SK-N-SH treated with all-trans-retinoic acid at 6 μM for 48 hours (cell line): ENCODE results near the gene GOSR2.

Source experiments
- ATAC-seq: fragments of 200-7000 bp; cut with Tn5 transposase; 3 replicates; pipeline ENCODE4 v1.9.1; 2020; ENCODE audit warnings: mild to moderate bottlenecking, moderate library complexity
- ARNTL ChIP-seq: fragments of 450-650 bp; formaldehyde crosslinking; IDR thresholded peaks from 2 replicates; pipeline ENCODE4 v1.5.0; 2020; ENCODE audit warnings: low read depth, mild to moderate bottlenecking, moderate library complexity, borderline replicate concordance
- BACH2 ChIP-seq: fragments of 250-450 bp; sonication (Bioruptor Pico); IDR thresholded peaks from 2 replicates; pipeline ENCODE4 v1.9.0; 2021; ENCODE audit warnings: mild to moderate bottlenecking, borderline replicate concordance
- CSDC2 ChIP-seq: fragments of 250-450 bp; sonication (Bioruptor Pico); IDR thresholded peaks from 2 replicates; pipeline ENCODE4 v1.5.0; 2020; ENCODE audit warnings: mild to moderate bottlenecking, moderate library complexity
- GLIS3 ChIP-seq: fragments of 250-450 bp; sonication (Bioruptor Pico); IDR thresholded peaks from 2 replicates; pipeline ENCODE4 v1.5.0; 2020; ENCODE audit warnings: mild to moderate bottlenecking, moderate library complexity
- ISL1 ChIP-seq: fragments of 250-450 bp; sonication (Bioruptor Pico); IDR thresholded peaks from 2 replicates; pipeline ENCODE4 v2.1.2; 2022; ENCODE audit warnings: mild to moderate bottlenecking, moderate library complexity
- OSR1 ChIP-seq: fragments of 250-450 bp; sonication (Bioruptor Pico); IDR thresholded peaks from 2 replicates; pipeline ENCODE4 v1.8.0; 2022; ENCODE audit warnings: moderate library complexity, mild to moderate bottlenecking, inconsistent platforms
- PPARA ChIP-seq: fragments of 250-450 bp; sonication (Bioruptor Pico); IDR thresholded peaks from 2 replicates; pipeline ENCODE4 v1.5.0; 2020; ENCODE audit warnings: mild to moderate bottlenecking, borderline replicate concordance
- RARB ChIP-seq: fragments of 250-450 bp; sonication (Bioruptor Pico); IDR thresholded peaks from 2 replicates; pipeline ENCODE4 v1.8.0; 2021; ENCODE audit warnings: mild to moderate bottlenecking, moderate library complexity
- SNAI2 ChIP-seq: fragments of 250-450 bp; sonication (Bioruptor Pico); IDR thresholded peaks from 2 replicates; pipeline ENCODE4 v1.5.0; 2020; ENCODE audit warnings: mild to moderate bottlenecking, moderate library complexity
- TCF4 ChIP-seq: fragments of 250-450 bp; sonication (Bioruptor Pico); IDR thresholded peaks from 2 replicates; pipeline ENCODE4 v1.8.0; 2021; ENCODE audit warnings: mild to moderate bottlenecking, moderate library complexity, borderline replicate concordance
- TOX ChIP-seq: fragments of 250-450 bp; sonication (Bioruptor Pico); IDR thresholded peaks from 2 replicates; pipeline ENCODE4 v1.8.0; 2021; ENCODE audit warnings: mild to moderate bottlenecking, moderate library complexity, borderline replicate concordance
- ZC3H10 ChIP-seq: fragments of 250-450 bp; sonication (Bioruptor Pico); IDR thresholded peaks from 2 replicates; pipeline ENCODE4 v1.5.1; 2021; ENCODE audit warnings: mild to moderate bottlenecking, moderate library complexity
- ZFP3 ChIP-seq: fragments of 250-450 bp; sonication (Bioruptor Pico); IDR thresholded peaks from 2 replicates; pipeline ENCODE4 v1.5.0; 2020; ENCODE audit warnings: mild to moderate bottlenecking, moderate library complexity
- ZFP30 ChIP-seq: fragments of 450-650 bp; formaldehyde crosslinking; IDR thresholded peaks from 2 replicates; pipeline ENCODE4 v1.5.0; 2022; ENCODE audit warnings: mild to moderate bottlenecking, moderate library complexity
- ZNF565 ChIP-seq: fragments of 450-650 bp; formaldehyde crosslinking; conservative IDR thresholded peaks from 2 replicates; pipeline ENCODE4 v1.5.0; 2020; ENCODE audit warnings: low read depth, mild to moderate bottlenecking, moderate library complexity
- ZNF70 ChIP-seq: fragments of 450-650 bp; formaldehyde crosslinking; IDR thresholded peaks from 2 replicates; pipeline ENCODE4 v1.5.0; 2020; ENCODE audit warnings: mild to moderate bottlenecking, moderate library complexity
- ZNF8 ChIP-seq: fragments of 450-650 bp; formaldehyde crosslinking; IDR thresholded peaks from 2 replicates; pipeline ENCODE4 v1.5.0; 2020; ENCODE audit warnings: mild to moderate bottlenecking, moderate library complexity
- TF ChIP-seq, protein P1 (sequence below): fragments of 250-450 bp; sonication (Bioruptor Pico); IDR thresholded peaks from 2 replicates; pipeline ENCODE4 v1.5.1; 2020; ENCODE audit warnings: low read depth, mild to moderate bottlenecking, moderate library complexity
- TF ChIP-seq, protein P2 (sequence below): fragments of 250-450 bp; sonication (Bioruptor Pico); IDR thresholded peaks from 2 replicates; pipeline ENCODE4 v1.8.0; 2021; ENCODE audit warnings: low read depth, mild to moderate bottlenecking, moderate library complexity, borderline replicate concordance
- TF ChIP-seq, protein P3 (sequence below): fragments of 250-450 bp; sonication (Bioruptor Pico); IDR thresholded peaks from 2 replicates; pipeline ENCODE4 v1.5.0; 2020; ENCODE audit warnings: mild to moderate bottlenecking, moderate library complexity
- TF ChIP-seq, protein P4 (sequence below): fragments of 250-450 bp; sonication (Bioruptor Pico); IDR thresholded peaks from 2 replicates; pipeline ENCODE4 v1.5.1; 2021; ENCODE audit warnings: mild to moderate bottlenecking, moderate library complexity

Gene GOSR2

DNA sequence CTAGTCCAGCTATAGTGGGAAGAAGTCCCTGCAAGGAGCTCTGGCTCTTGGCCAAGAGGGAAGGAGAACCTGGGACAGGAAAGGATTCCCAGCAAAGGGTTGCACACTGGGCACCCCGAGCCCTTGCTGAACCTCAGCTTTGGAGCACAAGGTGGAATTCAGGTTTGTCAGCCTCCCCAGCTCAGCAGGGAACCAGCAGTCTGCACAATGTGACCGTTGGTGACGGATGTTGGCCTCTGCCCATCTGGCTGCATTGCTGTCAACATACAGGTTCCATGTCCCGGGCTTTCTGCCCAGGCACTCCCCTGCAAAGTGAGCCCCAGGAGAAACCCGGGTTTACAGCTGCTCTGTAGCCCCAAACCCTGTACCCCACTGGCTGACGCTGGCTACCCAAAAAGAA, 49.4 kb downstream of the GOSR2 start (continued):
- TF ChIP-seq CSDC2 (CRISPR knock-in tag) = no peak
- no peak for TF ChIP-seq BACH2 (CRISPR knock-in tag)

DNA sequence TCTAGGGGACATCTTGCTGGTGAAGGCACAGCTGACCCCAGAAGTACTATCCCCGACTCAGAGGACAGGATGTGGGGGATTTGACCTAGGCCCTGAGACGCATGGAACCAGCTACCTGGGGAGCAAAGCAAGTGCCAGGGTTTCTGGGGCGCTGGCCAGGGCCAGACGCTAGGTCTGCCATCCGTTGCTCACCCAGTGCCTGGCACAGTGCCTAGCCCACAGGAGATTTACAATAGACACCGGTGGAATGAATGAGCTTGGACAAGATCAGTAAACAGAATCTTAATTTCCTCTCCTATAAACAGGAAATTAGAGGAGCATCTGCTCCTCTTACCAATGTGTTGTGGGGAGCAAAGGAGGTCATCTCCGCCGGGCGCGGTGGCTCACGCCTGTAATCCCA, 51.1 kb downstream of the GOSR2 start:
- TF ChIP-seq ZNF70 (CRISPR knock-in tag) = no peak
- TF ChIP-seq ZFP30 (CRISPR knock-in tag) = no peak
- no peak for TF ChIP-seq BACH2 (CRISPR knock-in tag)
- TF ChIP-seq OSR1 (CRISPR knock-in tag) = no peak
- TF ChIP-seq ZC3H10 (CRISPR knock-in tag) = no peak
- no peak for TF ChIP-seq TOX (CRISPR knock-in tag)
- TF ChIP-seq ARNTL = no peak
- TF ChIP-seq PPARA = no peak
- no peak for TF ChIP-seq ZFP3 (CRISPR knock-in tag)
- TF ChIP-seq SNAI2 (CRISPR knock-in tag) = no peak
- no peak for TF ChIP-seq ZNF565 (CRISPR knock-in tag)
- TF ChIP-seq, protein P1, sequence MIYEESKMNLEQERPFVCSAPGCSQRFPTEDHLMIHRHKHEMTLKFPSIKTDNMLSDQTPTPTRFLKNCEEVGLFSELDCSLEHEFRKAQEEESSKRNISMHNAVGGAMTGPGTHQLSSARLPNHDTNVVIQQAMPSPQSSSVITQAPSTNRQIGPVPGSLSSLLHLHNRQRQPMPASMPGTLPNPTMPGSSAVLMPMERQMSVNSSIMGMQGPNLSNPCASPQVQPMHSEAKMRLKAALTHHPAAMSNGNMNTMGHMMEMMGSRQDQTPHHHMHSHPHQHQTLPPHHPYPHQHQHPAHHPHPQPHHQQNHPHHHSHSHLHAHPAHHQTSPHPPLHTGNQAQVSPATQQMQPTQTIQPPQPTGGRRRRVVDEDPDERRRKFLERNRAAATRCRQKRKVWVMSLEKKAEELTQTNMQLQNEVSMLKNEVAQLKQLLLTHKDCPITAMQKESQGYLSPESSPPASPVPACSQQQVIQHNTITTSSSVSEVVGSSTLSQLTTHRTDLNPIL = no peak

DNA sequence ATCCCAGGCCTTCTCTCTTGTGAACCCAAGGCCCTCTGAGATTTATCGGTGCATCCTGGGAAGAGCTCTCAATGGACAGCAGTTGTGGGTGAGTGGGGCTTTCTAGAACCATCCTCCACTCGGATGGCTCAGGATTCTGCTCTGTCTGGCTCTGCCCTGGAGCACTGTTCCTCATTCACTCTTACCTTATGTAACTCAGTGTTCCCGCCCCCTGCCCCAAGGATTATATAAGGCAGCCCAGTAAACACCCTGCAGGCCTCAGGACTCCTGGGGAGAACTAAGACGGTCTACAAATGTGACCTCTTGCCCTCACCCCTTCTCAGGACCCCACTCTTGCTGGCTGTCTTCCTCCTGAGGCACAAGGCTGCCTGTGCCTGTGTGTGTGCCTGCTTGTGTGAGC, 52.3 kb downstream of the GOSR2 start:
- TF ChIP-seq CSDC2 (CRISPR knock-in tag) = no peak
- no peak for ATAC-seq

More for the DNA sequence above, 51.1 kb downstream of the GOSR2 start:
- ATAC-seq = no peak

DNA sequence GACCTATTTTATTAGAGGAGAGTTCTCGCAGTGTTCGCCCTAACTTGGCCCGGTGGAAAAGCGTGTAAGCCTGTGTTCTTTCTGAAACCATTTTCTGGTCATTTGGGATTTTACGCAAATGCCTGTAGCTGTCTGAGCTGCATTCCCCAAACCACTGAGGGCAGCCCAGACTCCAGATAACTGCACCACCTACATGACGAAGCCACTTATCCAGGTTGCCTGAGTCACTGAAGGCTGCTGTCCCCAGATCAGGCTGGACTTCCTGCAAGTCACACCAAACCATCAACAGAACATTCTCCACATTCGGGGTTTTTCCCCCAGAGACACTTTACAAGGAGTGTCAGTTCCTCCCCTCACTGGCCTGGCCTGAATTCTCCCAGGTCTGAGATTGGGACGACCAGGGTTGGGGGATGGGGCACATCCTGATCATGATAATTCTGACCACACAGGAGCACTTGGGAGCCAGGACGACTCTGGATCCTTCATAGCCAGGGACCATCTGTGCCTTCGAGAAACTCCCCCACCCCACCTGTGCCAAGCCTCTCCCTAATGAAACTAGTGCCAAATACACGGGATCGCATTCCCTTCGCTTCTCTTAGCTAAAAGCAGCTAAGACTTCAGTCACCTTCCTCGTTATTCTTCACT, 53.8 kb downstream of the GOSR2 start:
- ATAC-seq = no peak
- TF ChIP-seq ZC3H10 (CRISPR knock-in tag) = no peak
- no peak for TF ChIP-seq ZFP30 (CRISPR knock-in tag)
- TF ChIP-seq, protein P1 = no peak
- no peak for TF ChIP-seq PPARA
- TF ChIP-seq ISL1 (CRISPR knock-in tag) = no peak
- no peak for TF ChIP-seq GLIS3 (CRISPR knock-in tag)
- TF ChIP-seq, protein P2, sequence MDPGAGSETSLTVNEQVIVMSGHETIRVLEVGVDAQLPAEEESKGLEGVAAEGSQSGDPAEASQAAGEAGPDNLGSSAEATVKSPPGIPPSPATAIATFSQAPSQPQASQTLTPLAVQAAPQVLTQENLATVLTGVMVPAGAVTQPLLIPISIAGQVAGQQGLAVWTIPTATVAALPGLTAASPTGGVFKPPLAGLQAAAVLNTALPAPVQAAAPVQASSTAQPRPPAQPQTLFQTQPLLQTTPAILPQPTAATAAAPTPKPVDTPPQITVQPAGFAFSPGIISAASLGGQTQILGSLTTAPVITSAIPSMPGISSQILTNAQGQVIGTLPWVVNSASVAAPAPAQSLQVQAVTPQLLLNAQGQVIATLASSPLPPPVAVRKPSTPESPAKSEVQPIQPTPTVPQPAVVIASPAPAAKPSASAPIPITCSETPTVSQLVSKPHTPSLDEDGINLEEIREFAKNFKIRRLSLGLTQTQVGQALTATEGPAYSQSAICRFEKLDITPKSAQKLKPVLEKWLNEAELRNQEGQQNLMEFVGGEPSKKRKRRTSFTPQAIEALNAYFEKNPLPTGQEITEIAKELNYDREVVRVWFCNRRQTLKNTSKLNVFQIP (CRISPR knock-in tag) = no peak
- no peak for TF ChIP-seq ZFP3 (CRISPR knock-in tag)
- TF ChIP-seq OSR1 (CRISPR knock-in tag) = no peak
- no peak for TF ChIP-seq ZNF8 (CRISPR knock-in tag)
- TF ChIP-seq, protein P3, sequence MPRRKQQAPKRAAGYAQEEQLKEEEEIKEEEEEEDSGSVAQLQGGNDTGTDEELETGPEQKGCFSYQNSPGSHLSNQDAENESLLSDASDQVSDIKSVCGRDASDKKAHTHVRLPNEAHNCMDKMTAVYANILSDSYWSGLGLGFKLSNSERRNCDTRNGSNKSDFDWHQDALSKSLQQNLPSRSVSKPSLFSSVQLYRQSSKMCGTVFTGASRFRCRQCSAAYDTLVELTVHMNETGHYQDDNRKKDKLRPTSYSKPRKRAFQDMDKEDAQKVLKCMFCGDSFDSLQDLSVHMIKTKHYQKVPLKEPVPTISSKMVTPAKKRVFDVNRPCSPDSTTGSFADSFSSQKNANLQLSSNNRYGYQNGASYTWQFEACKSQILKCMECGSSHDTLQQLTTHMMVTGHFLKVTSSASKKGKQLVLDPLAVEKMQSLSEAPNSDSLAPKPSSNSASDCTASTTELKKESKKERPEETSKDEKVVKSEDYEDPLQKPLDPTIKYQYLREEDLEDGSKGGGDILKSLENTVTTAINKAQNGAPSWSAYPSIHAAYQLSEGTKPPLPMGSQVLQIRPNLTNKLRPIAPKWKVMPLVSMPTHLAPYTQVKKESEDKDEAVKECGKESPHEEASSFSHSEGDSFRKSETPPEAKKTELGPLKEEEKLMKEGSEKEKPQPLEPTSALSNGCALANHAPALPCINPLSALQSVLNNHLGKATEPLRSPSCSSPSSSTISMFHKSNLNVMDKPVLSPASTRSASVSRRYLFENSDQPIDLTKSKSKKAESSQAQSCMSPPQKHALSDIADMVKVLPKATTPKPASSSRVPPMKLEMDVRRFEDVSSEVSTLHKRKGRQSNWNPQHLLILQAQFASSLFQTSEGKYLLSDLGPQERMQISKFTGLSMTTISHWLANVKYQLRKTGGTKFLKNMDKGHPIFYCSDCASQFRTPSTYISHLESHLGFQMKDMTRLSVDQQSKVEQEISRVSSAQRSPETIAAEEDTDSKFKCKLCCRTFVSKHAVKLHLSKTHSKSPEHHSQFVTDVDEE = no peak
- no peak for TF ChIP-seq CSDC2 (CRISPR knock-in tag)
- no peak for TF ChIP-seq ZNF70 (CRISPR knock-in tag)

DNA sequence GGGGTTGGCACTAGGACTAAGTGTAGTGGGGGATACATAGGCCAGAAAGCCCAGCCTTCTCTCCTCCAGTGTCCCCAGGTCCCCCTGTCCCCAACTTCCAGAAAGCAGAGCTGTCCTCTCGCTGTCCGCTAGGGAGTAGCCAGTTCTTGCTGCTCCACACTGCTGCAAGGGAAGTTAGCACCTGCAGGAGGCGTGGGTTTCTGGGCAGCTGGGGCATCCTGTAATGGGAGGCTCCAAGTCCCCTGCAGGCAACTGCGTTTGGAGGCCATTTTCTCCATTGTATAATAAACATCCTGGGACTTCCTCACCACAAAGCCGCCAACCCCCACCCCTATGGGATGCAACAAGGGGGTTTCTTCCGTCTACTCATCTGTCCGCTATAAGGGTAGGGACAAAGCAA, 54.4 kb downstream of the GOSR2 start:
- ATAC-seq = peak; percentile 58
- no peak for TF ChIP-seq ZC3H10 (CRISPR knock-in tag)
- no peak for TF ChIP-seq ZNF70 (CRISPR knock-in tag)
- no peak for TF ChIP-seq PPARA
- TF ChIP-seq, protein P4, sequence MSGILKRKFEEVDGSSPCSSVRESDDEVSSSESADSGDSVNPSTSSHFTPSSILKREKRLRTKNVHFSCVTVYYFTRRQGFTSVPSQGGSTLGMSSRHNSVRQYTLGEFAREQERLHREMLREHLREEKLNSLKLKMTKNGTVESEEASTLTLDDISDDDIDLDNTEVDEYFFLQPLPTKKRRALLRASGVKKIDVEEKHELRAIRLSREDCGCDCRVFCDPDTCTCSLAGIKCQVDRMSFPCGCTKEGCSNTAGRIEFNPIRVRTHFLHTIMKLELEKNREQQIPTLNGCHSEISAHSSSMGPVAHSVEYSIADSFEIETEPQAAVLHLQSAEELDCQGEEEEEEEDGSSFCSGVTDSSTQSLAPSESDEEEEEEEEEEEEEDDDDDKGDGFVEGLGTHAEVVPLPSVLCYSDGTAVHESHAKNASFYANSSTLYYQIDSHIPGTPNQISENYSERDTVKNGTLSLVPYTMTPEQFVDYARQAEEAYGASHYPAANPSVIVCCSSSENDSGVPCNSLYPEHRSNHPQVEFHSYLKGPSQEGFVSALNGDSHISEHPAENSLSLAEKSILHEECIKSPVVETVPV (CRISPR knock-in tag) = no peak
- no peak for TF ChIP-seq RARB (CRISPR knock-in tag)
- no peak for TF ChIP-seq ZNF565 (CRISPR knock-in tag)
- TF ChIP-seq TCF4 = no peak
- TF ChIP-seq, protein P3 = no peak
